KOPT-K1 (cell line): ENCODE measurements around the gene G6PC1.

Experiments
- H3K27ac ChIP-seq: fragments of 200-600 bp; sonication (generic); 2 replicates; pipeline ENCODE4 v1.5.1; 2016; ENCODE audit warnings: antibody characterized with exemption, mild to moderate bottlenecking, low read depth, low read length; ENCODE audit not compliant: poor library complexity, severe bottlenecking
- H3K36me3 ChIP-seq: fragments of 200-600 bp; sonication (generic); 2 replicates; pipeline ENCODE4 v1.5.1; 2017; ENCODE audit warnings: antibody characterized with exemption, mild to moderate bottlenecking, low read length, moderate library complexity; ENCODE audit not compliant: insufficient read depth
- H3K9me3 ChIP-seq: fragments of 200-600 bp; sonication (generic); 2 replicates; pipeline ENCODE4 v1.5.1; 2017; ENCODE audit warnings: antibody characterized with exemption, low read length, mild to moderate bottlenecking; ENCODE audit not compliant: insufficient read depth, poor library complexity, severe bottlenecking

Gene G6PC1

DNA sequence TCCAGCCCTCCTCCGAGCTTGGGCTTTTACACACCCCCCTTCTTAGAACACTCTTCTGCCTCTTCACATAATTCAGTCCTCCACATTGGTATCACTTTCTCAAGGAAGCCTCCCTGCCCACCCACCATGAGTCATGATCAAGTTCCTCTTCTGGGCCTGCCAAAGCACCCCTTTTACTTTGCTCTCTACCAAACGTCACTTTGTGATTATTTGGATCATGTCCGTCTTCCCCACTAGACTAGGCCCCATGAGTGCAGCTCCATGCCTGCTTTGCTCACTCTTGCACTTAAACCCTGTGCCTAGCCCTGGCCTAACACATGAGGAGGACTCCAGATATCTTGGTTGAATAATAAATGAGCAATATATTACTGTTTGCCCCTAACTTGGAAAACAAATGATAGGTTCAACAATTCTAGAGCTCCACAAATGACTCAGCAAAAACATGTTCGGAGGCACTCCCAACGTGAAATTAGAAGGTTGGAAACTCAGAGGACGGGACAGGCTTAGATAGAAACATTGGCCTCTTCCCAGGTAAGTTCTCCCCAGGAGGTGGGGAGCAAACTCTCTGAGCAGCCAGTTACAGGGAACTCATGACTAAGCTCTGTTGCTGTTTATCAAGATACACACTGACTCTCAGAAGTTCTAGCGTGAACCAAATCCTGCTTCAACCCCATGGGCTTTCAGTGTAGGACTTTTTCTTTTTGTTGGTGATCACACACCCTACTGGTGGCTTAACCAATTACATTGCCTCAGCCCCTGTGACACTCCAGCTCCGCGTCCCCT is 28.3 kb downstream of the G6PC1 start:
- no peak overlapping the region for H3K27ac ChIP-seq
- no peaks in the 10 kb centered on the region for H3K9me3 ChIP-seq
- no peaks in the 10 kb centered on the region for H3K36me3 ChIP-seq

DNA sequence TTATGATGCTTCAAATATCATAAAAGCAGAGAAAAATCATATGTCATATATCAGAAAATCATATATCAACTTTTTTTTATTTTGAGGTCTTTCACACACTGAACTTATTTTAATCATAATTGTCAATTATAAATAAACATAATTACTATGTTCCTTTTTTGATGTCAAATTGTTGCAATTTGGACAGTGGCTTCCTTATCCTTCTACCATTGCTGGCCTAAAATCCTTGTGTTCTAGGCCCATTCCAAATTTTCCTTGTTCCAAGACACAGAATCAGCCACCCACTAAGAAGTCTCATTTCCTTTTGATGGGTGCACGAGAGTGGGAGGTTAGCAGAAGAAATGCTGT is 28.9 kb downstream of the G6PC1 start:
- Histone ChIP-seq H3K27ac (no peak overlapping the region), H3K36me3 (no peaks in the 10 kb centered on the region), H3K9me3 (no peaks in the 10 kb centered on the region)

DNA sequence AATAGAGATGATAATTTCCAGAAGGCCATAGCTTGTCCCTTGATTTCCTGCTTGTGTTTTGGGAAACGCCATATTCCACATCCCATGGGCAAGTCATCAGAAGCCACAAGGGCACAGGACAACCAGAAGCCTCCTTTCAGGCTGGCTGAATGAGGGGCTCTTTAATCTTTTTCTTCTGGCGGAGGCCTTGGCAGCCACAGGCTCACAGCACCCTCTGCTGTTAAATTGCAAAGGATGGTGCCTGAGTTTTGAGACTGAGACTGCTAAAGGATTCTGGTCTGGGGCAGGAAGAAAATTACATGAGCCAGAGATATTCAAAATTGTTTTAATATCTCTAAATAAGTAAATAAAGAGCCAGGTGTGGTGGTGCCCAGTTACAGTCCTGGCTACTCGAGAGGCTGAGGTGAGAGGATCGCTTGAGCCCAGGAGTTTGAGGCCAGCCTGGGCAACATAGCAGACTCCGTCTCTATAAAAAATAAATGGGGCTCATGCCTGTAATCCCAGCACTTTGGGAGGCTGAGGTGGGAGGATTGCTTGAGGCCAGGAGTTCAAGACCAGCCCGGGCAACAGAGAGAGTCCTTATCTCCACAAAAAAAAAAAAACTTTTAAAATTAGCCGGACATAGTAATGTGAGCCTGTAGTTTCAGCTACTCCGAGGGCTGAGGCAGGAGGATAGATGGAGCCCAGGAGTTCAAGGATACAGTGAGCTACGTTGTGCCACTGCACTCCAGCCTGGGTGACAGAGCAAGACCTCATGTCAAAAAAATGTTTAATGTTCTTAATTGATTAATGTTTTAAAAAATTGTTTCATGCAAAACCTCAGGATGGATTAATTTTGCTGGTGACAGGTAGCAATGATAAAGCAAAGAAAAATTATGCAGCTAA is 37.4 kb downstream of the G6PC1 start:
- Histone ChIP-seq H3K36me3 (no peaks in the 10 kb centered on the region), H3K27ac (no peak overlapping the region), H3K9me3 (no peaks in the 10 kb centered on the region)

DNA sequence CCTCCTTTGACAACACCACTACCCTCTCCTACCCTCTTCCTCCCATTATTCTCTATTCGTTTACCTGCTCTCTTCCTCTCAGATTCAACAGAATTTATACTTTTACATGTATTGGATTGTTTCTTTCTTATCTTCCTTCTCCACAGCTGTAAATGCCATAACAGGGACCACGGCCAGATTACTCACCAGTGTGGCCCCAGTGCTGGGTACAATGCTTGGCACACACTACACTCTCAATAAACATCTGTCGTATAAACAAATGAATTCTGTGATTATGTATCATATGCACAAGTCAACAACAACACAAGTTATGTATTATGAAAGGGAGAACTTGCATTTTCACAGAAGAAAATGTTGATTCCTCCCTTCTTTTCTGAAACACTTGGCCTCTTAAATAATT is 43.6 kb downstream of the G6PC1 start:
- Histone ChIP-seq H3K36me3 (peaks cover 13% of the 10 kb centered on the region; the same call in 1 of the 2 replicates), H3K9me3 (no peaks in the 10 kb centered on the region), H3K27ac (no peak overlapping the region)

DNA sequence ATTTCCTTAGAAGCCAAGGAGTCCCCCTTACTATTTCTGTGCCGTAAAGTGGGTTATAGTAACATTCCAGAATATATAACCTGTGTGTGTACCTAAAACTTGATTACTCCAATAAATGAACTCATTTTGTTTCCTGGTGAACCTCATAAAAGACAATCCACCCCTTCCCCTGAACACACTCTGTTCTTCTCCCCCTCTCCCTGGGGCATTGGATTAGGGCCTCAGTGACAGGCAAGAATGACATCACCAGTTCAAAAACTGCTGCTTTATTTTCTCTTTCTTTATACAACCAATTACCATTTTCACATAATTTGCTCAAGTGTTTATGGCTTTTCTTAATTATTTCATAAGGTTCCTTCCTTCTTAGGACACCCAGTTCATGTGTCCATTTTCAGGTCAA is 46.2 kb downstream of the G6PC1 start:
- H3K36me3 ChIP-seq: peaks cover 39% of the 10 kb centered on the region
- no peaks in the 10 kb centered on the region for H3K9me3 ChIP-seq
- no peak overlapping the region for H3K27ac ChIP-seq

DNA sequence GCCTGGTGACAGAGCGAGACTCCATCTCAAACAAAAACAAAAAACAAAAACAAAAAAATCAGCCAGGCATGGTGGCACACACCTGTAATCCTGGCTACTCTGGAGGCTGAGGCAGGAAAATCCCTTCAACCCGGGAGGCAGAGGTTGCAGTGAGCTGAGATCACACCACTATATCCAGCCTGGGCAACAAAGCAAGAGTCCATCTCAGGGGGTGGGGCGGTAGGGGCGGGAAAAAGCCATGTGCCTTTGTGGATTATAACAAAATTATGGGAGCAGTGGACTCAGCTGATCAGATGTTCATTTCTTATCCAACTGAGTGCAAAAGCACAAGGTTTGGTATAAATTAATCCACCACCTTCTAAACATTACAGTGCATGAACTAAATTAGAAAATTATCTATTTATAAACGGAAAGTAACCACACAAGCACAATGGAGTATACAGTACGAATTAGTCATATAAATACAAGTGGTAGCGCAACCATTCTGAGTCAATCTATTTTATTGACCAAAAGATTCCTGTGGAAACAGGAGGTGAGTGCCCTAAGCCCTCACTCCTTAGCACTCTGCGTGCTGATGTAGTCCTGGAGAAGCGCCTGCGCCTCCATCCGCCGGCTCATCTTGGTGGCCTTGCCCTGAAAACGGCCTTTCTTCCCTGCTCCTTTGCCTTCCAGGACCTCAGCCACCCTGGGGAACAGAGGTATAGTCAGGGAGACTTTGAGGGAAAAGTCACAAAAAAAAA is 49.6 kb downstream of the G6PC1 start:
- peaks cover 73% of the 10 kb centered on the region for H3K36me3 ChIP-seq
- no peaks in the 10 kb centered on the region for H3K9me3 ChIP-seq

More for the DNA sequence above, 49.6 kb downstream of the G6PC1 start:
- H3K27ac ChIP-seq: no peak overlapping the region
